AG04450 (cell line): Measurements from ENCODE around the gene SYCE1L. TPM values are rescaled to one million over a fixed set of nuclear protein-coding genes. Genes with fewer than 3 reads are reported as not detected.

Source experiments
- CTCF ChIA-PET: fragments of 300-600, 350-600 bp; formaldehyde crosslinking; extraction: SDS; loops from one replicate; lab custom pipeline; 2022; ENCODE audit warnings: antibody characterized with exemption, inconsistent platforms; lab: Charles Lee
- POLR2A ChIA-PET: fragments of 350-600 bp; formaldehyde crosslinking; extraction: SDS; loops from one replicate; lab custom pipeline; 2021; ENCODE audit warnings: antibody characterized with exemption, inconsistent platforms; lab: Yijun Ruan, JAX
- DNase-seq: peaks from one replicate; pipeline ENCODE4 v3.0.0-alpha.2; 2011; ENCODE audit warnings: low read depth, low spot score
- H3K27ac ChIP-seq: one replicate; pipeline ENCODE4 v1.5.1; 2012; ENCODE audit warnings: low read depth, low read length, control low read depth
- H3K27me3 ChIP-seq: one replicate; pipeline ENCODE4 v1.6.0; 2012; ENCODE audit warnings: low read length; ENCODE audit not compliant: control insufficient read depth, insufficient read depth
- H3K4me3 ChIP-seq: 2 replicates; pipeline ENCODE4 v1.5.1; 2011; ENCODE audit warnings: mild to moderate bottlenecking, low read depth, low read length, control low read depth
- H3K9me3 ChIP-seq: 2 replicates; pipeline ENCODE4 v1.5.1; 2012; ENCODE audit warnings: low read length; ENCODE audit not compliant: control insufficient read depth, insufficient read depth
- polyA plus RNA-seq: library from polyadenylated mRNA; depleted of rRNA; stranded (reverse); fragments of >200 nt; gene quantifications from 2 replicates; pipeline ENCODE4 v1.2.3, GENCODE V29; 2011
- TF ChIP-seq, protein P1 (sequence below): IDR thresholded peaks from 2 replicates; pipeline ENCODE4 v1.5.1; 2011; ENCODE audit warnings: low read depth, low read length, control low read depth, inconsistent platforms

SYCE1L gene
- polyA plus RNA-seq, 1 experiment: 0.10 TPM

DNA sequence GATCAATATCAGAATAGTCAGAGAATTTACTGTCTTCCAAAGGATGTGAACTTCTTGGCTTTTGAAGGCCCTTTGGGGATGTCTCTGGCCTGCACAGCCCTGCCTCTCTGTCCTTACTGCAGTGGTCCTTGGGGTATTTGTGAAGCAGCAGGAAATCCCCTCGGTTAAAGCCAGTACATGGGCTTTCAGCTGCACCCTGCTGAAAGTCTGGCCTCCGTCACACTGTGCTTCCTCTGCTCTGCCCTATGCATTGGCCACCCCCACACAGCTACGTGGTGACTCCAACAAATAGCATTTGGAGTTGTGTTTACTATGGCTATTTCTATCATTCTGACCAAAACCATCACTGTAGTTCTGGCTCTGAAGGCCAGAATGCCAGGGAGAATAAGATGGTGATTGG is 21.2 kb downstream of the SYCE1L start:
- H3K9me3 ChIP-seq: no peaks in the 10 kb centered on the region
- CTCF ChIA-PET: interaction anchor here (4.2 kb wide), 1 partner anchor 16 kb away, joined by 19 read pairs; no protein-coding TSS in a partner anchor
- TF ChIP-seq, protein P1, sequence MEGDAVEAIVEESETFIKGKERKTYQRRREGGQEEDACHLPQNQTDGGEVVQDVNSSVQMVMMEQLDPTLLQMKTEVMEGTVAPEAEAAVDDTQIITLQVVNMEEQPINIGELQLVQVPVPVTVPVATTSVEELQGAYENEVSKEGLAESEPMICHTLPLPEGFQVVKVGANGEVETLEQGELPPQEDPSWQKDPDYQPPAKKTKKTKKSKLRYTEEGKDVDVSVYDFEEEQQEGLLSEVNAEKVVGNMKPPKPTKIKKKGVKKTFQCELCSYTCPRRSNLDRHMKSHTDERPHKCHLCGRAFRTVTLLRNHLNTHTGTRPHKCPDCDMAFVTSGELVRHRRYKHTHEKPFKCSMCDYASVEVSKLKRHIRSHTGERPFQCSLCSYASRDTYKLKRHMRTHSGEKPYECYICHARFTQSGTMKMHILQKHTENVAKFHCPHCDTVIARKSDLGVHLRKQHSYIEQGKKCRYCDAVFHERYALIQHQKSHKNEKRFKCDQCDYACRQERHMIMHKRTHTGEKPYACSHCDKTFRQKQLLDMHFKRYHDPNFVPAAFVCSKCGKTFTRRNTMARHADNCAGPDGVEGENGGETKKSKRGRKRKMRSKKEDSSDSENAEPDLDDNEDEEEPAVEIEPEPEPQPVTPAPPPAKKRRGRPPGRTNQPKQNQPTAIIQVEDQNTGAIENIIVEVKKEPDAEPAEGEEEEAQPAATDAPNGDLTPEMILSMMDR: no peak
- POLR2A ChIA-PET: no interaction called here
- H3K27ac ChIP-seq: no peak overlapping the region
- no peaks in the 10 kb centered on the region for H3K27me3 ChIP-seq
- H3K4me3 ChIP-seq: no peak overlapping the region
- DNase-seq: no peak

DNA sequence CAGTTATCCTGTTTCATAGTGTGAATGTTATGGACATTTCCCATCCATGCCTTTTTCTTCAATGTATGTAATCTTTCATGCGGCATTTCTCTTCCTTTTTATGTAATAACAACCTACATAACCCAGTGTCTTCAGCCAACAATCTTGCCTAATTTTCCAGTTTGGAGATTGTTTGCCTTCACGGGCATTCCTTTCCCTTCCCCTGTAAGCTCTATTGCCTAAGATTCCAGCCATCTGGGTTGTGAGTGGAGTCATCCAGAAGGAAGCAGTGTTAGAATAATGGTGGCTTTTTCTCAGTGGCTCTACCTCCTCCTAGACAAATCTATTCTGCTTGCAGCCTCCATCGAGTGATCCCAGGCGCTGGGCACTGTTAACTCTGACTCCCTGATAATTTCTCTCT is 22.3 kb downstream of the SYCE1L start:
- POLR2A ChIA-PET: no interaction called here
- Histone ChIP-seq H3K4me3 (no peak overlapping the region), H3K27me3 (no peaks in the 10 kb centered on the region), H3K9me3 (no peaks in the 10 kb centered on the region), H3K27ac (no peak overlapping the region)
- CTCF ChIA-PET: interaction anchor here (1.3 to 4.2 kb wide), 2 partner anchors 15 to 879 kb away, joined by 3 to 19 read pairs; no protein-coding TSS in a partner anchor
- DNase-seq: no peak
- TF ChIP-seq, protein P1: no peak

- peaks cover 4% of the 10 kb centered on the region for H3K27me3 ChIP-seq
- CTCF ChIA-PET: interaction anchor here (1.1 to 4.2 kb wide), 2 partner anchors 13 to 361 kb away, joined by 4 to 19 read pairs; no protein-coding TSS in a partner anchor
- H3K27ac ChIP-seq: no peak overlapping the region
- TF ChIP-seq, protein P1: 0 out of 2 replicates have a peak, but pooled peaks have one; percentile 18
- POLR2A ChIA-PET: no interaction called here
- H3K9me3 ChIP-seq: no peaks in the 10 kb centered on the region
- H3K4me3 ChIP-seq: no peak overlapping the region
- DNase-seq: no peak
Measured at GRCh38 chr16:77223184-77223583, 24.0 kb downstream of the SYCE1L start.

GRCh38 chr16:77225182-77225581 is 26.0 kb downstream of the SYCE1L start:
- POLR2A ChIA-PET: no interaction called here
- CTCF ChIA-PET: interaction anchor here (0.9 kb wide), 1 partner anchor 10 kb away, joined by 3 read pairs; no protein-coding TSS in a partner anchor
- TF ChIP-seq, protein P1: no peak

GRCh38 chr16:77227745-77228144 is 28.5 kb downstream of the SYCE1L start:
- no peak overlapping the region for H3K4me3 ChIP-seq

More at GRCh38 chr16:77225182-77225581, 26.0 kb downstream of the SYCE1L start:
- peaks cover 9% of the 10 kb centered on the region for H3K27me3 ChIP-seq
- no peaks in the 10 kb centered on the region for H3K9me3 ChIP-seq
- no peak overlapping the region for H3K4me3 ChIP-seq
- H3K27ac ChIP-seq: no peak overlapping the region
- DNase-seq: no peak

More at GRCh38 chr16:77227745-77228144, 28.5 kb downstream of the SYCE1L start:
- POLR2A ChIA-PET: no interaction called here
- Histone ChIP-seq H3K9me3 (no peaks in the 10 kb centered on the region), H3K27me3 (peaks cover 9% of the 10 kb centered on the region), H3K27ac (no peak overlapping the region)
- CTCF ChIA-PET: interaction anchor here (0.6 to 1.7 kb wide), 3 partner anchors 356 to 451 kb away, joined by 3 to 5 read pairs (median 3); no protein-coding TSS in a partner anchor
- no peak for DNase-seq
- TF ChIP-seq, protein P1: no peak
